HCT116 (cell line): ENCODE measurements around the gene CAMSAP3. TPM values are rescaled to one million over a fixed set of nuclear protein-coding genes. Genes with fewer than 3 reads are reported as not detected.

ENCODE experiments used
- ATAC-seq: fragments of 200-7000 bp; cut with Tn5 transposase; 2 replicates; pipeline ENCODE4 v1.9.1; 2020; ENCODE audit warnings: mild to moderate bottlenecking, moderate library complexity
- BruUV-seq: library from RNA; stranded (reverse); fragments of 400-500 nt; replicated peaks from 2 replicates; lab custom pipeline; 2021; lab: Mats Ljungman, UMichigan
- CTCF ChIA-PET: fragments of 300-600 bp; sonication (Branson Sonifier 250); formaldehyde crosslinking; loops from one replicate; lab custom pipeline; 2021; ENCODE audit warnings: antibody characterized with exemption; lab: Charles Lee
- POLR2A ChIA-PET: fragments of 300-600, 350-600 bp; sonication (Branson Sonifier 250); formaldehyde crosslinking; loops from one replicate; lab custom pipeline; 2021; ENCODE audit warnings: antibody characterized with exemption; lab: Charles Lee
- RAD21 ChIA-PET, 2 experiments: fragments of 300-600 bp; sonication (Branson Sonifier 250); formaldehyde crosslinking; loops; one replicate each; lab custom pipeline; 2023; ENCODE audit warnings: low total read pairs in 2 of 2; ENCODE audit not compliant: uncharacterized antibody in 2 of 2, unreplicated experiment in 2 of 2, low non-redundant PET in 1 of 2; lab: Charles Lee
- DNase-seq: peaks from one replicate; pipeline ENCODE4 v3.0.0-alpha.2; 2010; ENCODE audit warnings: low read depth, low spot score
- H2AFZ ChIP-seq: fragments of 200-600 bp; shearing (Covaris generic), sonication (generic); 2 replicates; pipeline ENCODE4 v1.6.1; 2017; ENCODE audit warnings: low read depth, mixed run types, mixed read lengths, antibody characterized with exemption, low read length; ENCODE audit not compliant: poor library complexity, severe bottlenecking
- H3K27ac ChIP-seq: 2 replicates; pipeline ENCODE4 v1.5.1; 2012; ENCODE audit warnings: low read depth, low read length
- H3K27me3 ChIP-seq: fragments of 200-600 bp; sonication (generic); 2 replicates; pipeline ENCODE4 v1.6.1; 2016; ENCODE audit warnings: mixed run types, low read length, mixed read lengths; ENCODE audit not compliant: insufficient read depth
- H3K36me3 ChIP-seq, 2 experiments: fragments of 200-500 bp in 1 of 2; fragments of 200-600 bp in 1 of 2; sonication (Bioruptor generic) in 1 of 2; sonication (generic) in 1 of 2; 2 replicates each; pipeline versions ENCODE4 v1.5.1 to v1.6.1; 2014 to 2016; ENCODE audit warnings: low read length in 2 of 2, inconsistent platforms in 1 of 2, mixed read lengths in 1 of 2, mixed run types in 1 of 2; ENCODE audit not compliant: insufficient read depth in 2 of 2, control insufficient read depth in 1 of 2
- H3K4me1 ChIP-seq, 2 experiments: fragments of 200-600 bp in 1 of 2; sonication (generic) in 1 of 2; 2 replicates each; pipeline versions ENCODE4 v1.5.1 to v1.6.1; 2012 to 2017; ENCODE audit warnings: low read length in 2 of 2, inconsistent platforms in 1 of 2, mild to moderate bottlenecking in 1 of 2, mixed read lengths in 1 of 2, mixed run types in 1 of 2, moderate library complexity in 1 of 2; ENCODE audit not compliant: insufficient read depth in 2 of 2, control insufficient read depth in 1 of 2
- H3K4me2 ChIP-seq: fragments of 200-600 bp; sonication (generic); 2 replicates; pipeline ENCODE4 v1.6.1; 2017; ENCODE audit warnings: mixed run types, low read length, mixed read lengths
- H3K4me3 ChIP-seq, 2 experiments: fragments of 200-600 bp in 1 of 2; sonication (generic) in 1 of 2; replicated peaks in 1 of 2; 2 replicates each; pipeline ENCODE4 v1.5.1; 2011 to 2016; ENCODE audit warnings: low read length in 2 of 2, control low read depth in 1 of 2, low read depth in 1 of 2, mild to moderate bottlenecking in 1 of 2, mixed read lengths in 1 of 2, mixed run types in 1 of 2
- H3K79me2 ChIP-seq: fragments of 200-600 bp; sonication (generic); 2 replicates; pipeline ENCODE4 v1.6.1; 2017; ENCODE audit warnings: mild to moderate bottlenecking, mixed run types, low read length, moderate library complexity, mixed read lengths; ENCODE audit not compliant: insufficient read depth
- H3K9ac ChIP-seq: fragments of 200-600 bp; sonication (generic); 2 replicates; pipeline ENCODE4 v1.6.1; 2016; ENCODE audit warnings: low read length, mixed read lengths
- H3K9me2 ChIP-seq: fragments of 200-600 bp; sonication (generic), shearing (Covaris generic); 2 replicates; pipeline ENCODE4 v1.6.1; 2017; ENCODE audit warnings: mixed run types, mild to moderate bottlenecking, moderate library complexity; ENCODE audit not compliant: insufficient read depth
- H3K9me3 ChIP-seq, 2 experiments: fragments of 200-500 bp in 1 of 2; fragments of 200-600 bp in 1 of 2; sonication (Bioruptor generic) in 1 of 2; sonication (generic) in 1 of 2; 2 replicates each; pipeline ENCODE4 v1.6.1; 2014 to 2017; ENCODE audit warnings: low read length in 2 of 2, mixed read lengths in 2 of 2, inconsistent platforms in 1 of 2, low read depth in 1 of 2, mild to moderate bottlenecking in 1 of 2, mixed run types in 1 of 2, moderate library complexity in 1 of 2; ENCODE audit not compliant: control insufficient read depth in 1 of 2, insufficient read depth in 1 of 2
- H4K20me1 ChIP-seq: fragments of 200-600 bp; sonication (generic), shearing (Covaris generic); 2 replicates; pipeline ENCODE4 v1.6.1; 2017; ENCODE audit warnings: mixed run types, mild to moderate bottlenecking, moderate library complexity; ENCODE audit not compliant: insufficient read depth
- CBX3 ChIP-seq: IDR thresholded peaks from 2 replicates; pipeline ENCODE4 v1.6.1; 2012; ENCODE audit warnings: low read depth
- EZH2phosphoT487 ChIP-seq: fragments of 200-600 bp; IDR thresholded peaks from 2 replicates; pipeline ENCODE4 v1.6.1; 2018; ENCODE audit warnings: antibody characterized with exemption, borderline replicate concordance
- JUND ChIP-seq: IDR thresholded peaks from 2 replicates; pipeline ENCODE4 v1.6.1; 2012
- SIN3A ChIP-seq: IDR thresholded peaks from 2 replicates; pipeline ENCODE4 v1.6.1; 2012; ENCODE audit warnings: low read depth
- SP1 ChIP-seq: IDR thresholded peaks from 2 replicates; pipeline ENCODE4 v1.6.1; 2012; ENCODE audit warnings: low read depth
- YY1 ChIP-seq: IDR thresholded peaks from 2 replicates; pipeline ENCODE4 v1.6.1; 2011; ENCODE audit warnings: low read length, low read depth, moderate library complexity, mild to moderate bottlenecking; ENCODE audit not compliant: insufficient replicate concordance; ENCODE audit errors: extremely low read depth
- ZFX ChIP-seq: fragments of 450-650 bp; IDR thresholded peaks from 2 replicates; pipeline ENCODE4 v1.6.1; 2017
- intact Hi-C: fragments of 100-400 bp; cut with micrococcal nuclease; formaldehyde crosslinking; loops from 2 replicates; pipeline ENCODE4 v1.10.0; 2022
- microRNA-seq: library from miRNA; unstranded; fragments of <30 nt; microRNA quantifications from one replicate; pipeline ENCODE4, GENCODE V29; 2016; ENCODE audit warnings: borderline number of aligned reads
- total RNA-seq: library from RNA; stranded (reverse); gene quantifications from one replicate; pipeline ENCODE4 v1.2.1, GENCODE V29; 2021; ENCODE audit not compliant: unreplicated experiment
- TF ChIP-seq, protein P1 (sequence below): IDR thresholded peaks from 2 replicates; pipeline ENCODE4 v1.6.1; 2012
- TF ChIP-seq, protein P2 (sequence below): IDR thresholded peaks from 2 replicates; pipeline ENCODE4 v1.6.1; 2012; ENCODE audit warnings: low read depth

The CAMSAP3 gene
- total RNA-seq, 1 experiment from 2014 or later: 24.0 TPM

DNA sequence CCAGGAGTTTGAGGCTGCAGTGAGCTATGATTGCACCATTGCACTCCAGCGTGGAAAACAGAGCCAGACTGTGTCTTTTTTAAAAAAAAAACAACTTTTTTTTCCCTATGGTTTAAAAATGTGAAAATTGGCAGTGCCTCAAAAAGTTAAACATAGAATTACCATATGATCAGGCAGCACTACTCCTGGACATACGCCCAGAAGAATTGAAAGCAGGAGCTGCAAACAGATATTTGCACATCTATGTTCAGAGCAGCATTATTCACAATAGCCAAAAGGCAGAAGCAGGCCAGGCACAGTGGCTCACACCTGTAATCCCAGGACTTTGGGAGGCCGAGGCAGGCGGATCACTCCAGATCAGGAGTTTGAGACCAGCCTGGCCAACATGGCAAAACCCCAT is 69.4 kb downstream of the CAMSAP3 start:
- intact Hi-C loops: no loop called here
- Histone ChIP-seq H3K9me2 (no peaks in the 10 kb centered on the region), H2AFZ (no peak overlapping the region), H3K27ac (no peak overlapping the region), H3K79me2 (no peaks in the 10 kb centered on the region), H3K9me3 (no peaks in the 10 kb centered on the region), H3K9ac (no peak overlapping the region), H3K4me2 (no peak overlapping the region), H3K4me3 (no peak overlapping the region), H3K36me3 (no peaks in the 10 kb centered on the region), H4K20me1 (no peaks in the 10 kb centered on the region), H3K27me3 (no peaks in the 10 kb centered on the region), H3K4me1 (no peaks in the 10 kb centered on the region)
- BruUV-seq: no TSS peak
- POLR2A ChIA-PET: interaction anchor here (1.3 kb wide), 1 partner anchor 16 kb away, joined by 3 read pairs; the partner anchor contains the start of gene TRAPPC5
- CTCF ChIA-PET: interaction anchor here (1.2 kb wide), 1 partner anchor 16 kb away, joined by 3 read pairs; the partner anchor contains the start of gene TRAPPC5
- no peak for ATAC-seq
- no peak for DNase-seq
- TF ChIP-seq EZH2phosphoT487 (no peak), ZFX (no peak), SP1 (no peak), JUND (no peak), CBX3 (no peak), SIN3A (no peak), YY1 (no peak)
- TF ChIP-seq, protein P1, sequence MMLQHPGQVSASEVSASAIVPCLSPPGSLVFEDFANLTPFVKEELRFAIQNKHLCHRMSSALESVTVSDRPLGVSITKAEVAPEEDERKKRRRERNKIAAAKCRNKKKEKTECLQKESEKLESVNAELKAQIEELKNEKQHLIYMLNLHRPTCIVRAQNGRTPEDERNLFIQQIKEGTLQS: no peak
- TF ChIP-seq, protein P2, sequence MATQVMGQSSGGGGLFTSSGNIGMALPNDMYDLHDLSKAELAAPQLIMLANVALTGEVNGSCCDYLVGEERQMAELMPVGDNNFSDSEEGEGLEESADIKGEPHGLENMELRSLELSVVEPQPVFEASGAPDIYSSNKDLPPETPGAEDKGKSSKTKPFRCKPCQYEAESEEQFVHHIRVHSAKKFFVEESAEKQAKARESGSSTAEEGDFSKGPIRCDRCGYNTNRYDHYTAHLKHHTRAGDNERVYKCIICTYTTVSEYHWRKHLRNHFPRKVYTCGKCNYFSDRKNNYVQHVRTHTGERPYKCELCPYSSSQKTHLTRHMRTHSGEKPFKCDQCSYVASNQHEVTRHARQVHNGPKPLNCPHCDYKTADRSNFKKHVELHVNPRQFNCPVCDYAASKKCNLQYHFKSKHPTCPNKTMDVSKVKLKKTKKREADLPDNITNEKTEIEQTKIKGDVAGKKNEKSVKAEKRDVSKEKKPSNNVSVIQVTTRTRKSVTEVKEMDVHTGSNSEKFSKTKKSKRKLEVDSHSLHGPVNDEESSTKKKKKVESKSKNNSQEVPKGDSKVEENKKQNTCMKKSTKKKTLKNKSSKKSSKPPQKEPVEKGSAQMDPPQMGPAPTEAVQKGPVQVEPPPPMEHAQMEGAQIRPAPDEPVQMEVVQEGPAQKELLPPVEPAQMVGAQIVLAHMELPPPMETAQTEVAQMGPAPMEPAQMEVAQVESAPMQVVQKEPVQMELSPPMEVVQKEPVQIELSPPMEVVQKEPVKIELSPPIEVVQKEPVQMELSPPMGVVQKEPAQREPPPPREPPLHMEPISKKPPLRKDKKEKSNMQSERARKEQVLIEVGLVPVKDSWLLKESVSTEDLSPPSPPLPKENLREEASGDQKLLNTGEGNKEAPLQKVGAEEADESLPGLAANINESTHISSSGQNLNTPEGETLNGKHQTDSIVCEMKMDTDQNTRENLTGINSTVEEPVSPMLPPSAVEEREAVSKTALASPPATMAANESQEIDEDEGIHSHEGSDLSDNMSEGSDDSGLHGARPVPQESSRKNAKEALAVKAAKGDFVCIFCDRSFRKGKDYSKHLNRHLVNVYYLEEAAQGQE: no peak
- TF ChIP-seq, all 23 proteins: peak for 0
- RAD21 ChIA-PET: no interaction called here

Small RNAs within 50 kb of the gene (microRNA-seq; reads per million reads assigned to microRNA genes)
- gene MIR6792: not detected

Other genes with a start within 250 kb of the CAMSAP3 start
- 32.2 TPM for gene ARHGEF18, start 246.9 kb upstream of the CAMSAP3 start, total RNA-seq
- gene PEX11G, start 106.8 kb upstream of the CAMSAP3 start, total RNA-seq: 6.4 TPM
- 20.7 TPM for gene ZNF358, start 79.8 kb upstream of the CAMSAP3 start, total RNA-seq
- gene MCOLN1, start 73.2 kb upstream of the CAMSAP3 start, total RNA-seq: 19.1 TPM
- 159 TPM for gene PNPLA6, start 60.1 kb upstream of the CAMSAP3 start, total RNA-seq
- 103 TPM for gene XAB2, start 33.7 kb downstream of the CAMSAP3 start, total RNA-seq
- 126 TPM for gene PET100, start 33.9 kb downstream of the CAMSAP3 start, total RNA-seq
- 0.32 TPM for gene PCP2, start 37.9 kb downstream of the CAMSAP3 start, total RNA-seq
- 141 TPM for gene STXBP2, start 41.2 kb downstream of the CAMSAP3 start, total RNA-seq
- not detected for gene RETN, start 73.2 kb downstream of the CAMSAP3 start, total RNA-seq
- not detected for gene MCEMP1, start 81.2 kb downstream of the CAMSAP3 start, total RNA-seq
- gene TRAPPC5, start 85.0 kb downstream of the CAMSAP3 start, total RNA-seq: 101 TPM
- 0.20 TPM for gene FCER2, start 106.3 kb downstream of the CAMSAP3 start, total RNA-seq
- gene CLEC4G, start 136.2 kb downstream of the CAMSAP3 start, total RNA-seq: not detected
- gene CD209, start 151.7 kb downstream of the CAMSAP3 start, total RNA-seq: not detected
- gene CLEC4M, start 167.4 kb downstream of the CAMSAP3 start, total RNA-seq: not detected
- gene EVI5L, start 234.4 kb downstream of the CAMSAP3 start, total RNA-seq: 15.0 TPM